ENCODE data around the gene CD68.
A peak's percentile ranks its signal among the peaks of the same experiment; 100 is the strongest.
"Not testable (repeated sequence)": the region's sequence is repeated elsewhere in the genome, so short reads cannot be mapped to it uniquely, and the experiment has no call there.

The CD68 gene

DNA sequence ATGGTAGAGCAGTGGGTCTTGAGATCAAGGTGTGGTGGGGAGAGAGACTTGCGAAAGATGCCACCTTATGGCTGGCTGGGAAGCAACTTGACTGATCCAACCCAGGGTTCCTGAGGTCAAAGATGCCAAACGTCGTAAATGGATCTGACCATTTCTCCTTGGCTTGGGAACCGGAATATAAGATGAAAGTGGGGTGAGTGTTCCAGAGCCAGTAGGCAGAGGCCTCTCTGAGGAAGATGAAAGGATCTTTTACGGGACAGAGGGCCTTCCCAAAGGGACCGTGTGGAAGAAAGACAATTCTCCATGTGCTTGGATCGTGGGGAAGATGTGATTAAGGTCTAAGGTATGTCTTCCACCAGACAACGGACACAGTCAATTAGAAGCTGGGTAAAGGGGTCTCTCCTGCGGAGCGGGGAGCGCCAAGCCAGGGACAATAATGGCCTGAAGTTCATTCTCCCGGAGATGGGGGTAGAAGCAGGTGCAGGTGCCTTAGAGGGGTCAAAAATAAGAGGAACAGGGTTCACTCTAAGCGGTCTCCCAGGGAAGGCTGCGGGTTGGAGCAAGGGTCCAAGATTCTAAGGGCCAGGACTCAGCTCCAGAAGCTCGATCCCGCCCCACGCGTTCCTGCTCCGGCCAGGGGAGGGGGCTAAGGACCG, 34.5 kb downstream of the CD68 start:
- DNase-seq (ENCODE audit: low spot score) = no peak

DNA sequence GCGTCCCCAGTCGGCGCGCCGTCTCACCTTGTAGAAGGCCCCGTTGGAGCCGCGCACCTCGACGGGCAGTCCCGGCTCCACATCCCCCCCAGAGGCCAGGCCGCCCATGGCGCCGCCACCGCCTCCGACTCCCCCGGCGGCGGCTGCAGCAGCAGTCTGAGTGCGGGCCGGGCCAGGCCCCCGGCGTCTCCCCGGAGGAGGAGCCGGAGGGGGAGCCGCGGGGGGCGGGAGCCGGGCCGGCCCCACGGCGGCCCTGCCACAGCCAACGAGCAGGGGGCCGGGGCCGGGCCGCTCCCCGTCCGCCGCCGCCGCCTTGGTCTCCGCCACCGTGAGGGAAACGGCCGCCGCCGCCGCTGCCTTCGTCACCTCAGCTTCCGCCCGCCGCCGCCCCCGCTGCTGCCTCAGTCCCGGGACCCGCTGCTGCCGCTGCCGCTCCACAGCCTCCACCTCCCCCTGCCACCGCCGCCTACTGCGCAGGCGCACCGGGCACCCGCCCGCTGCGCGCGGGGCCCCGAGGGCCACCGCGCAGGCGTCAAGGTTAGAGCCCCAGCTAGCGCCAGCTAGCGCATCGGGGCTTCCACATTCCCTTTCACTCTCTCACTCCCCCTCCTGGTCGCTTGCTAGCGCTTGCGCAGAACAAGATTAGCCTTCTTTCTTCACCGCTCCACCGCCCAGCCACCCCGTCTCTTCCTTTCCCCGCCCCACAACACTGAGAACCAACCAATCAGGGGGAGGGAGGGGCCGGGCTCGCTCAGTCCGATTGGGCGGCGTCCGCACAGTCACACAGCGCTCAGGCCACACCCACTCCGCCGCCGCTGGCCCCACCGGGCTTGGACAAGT, 35.2 kb downstream of the CD68 start, which contains the start of gene FXR2:
Gene FXR2, minus strand, starts transcription at position 473 of the 840 bp plus-strand sequence. Its CDS starts 365 bp downstream, at position 108.
- peak; percentile 97 for DNase-seq (ENCODE audit: low spot score)

DNA sequence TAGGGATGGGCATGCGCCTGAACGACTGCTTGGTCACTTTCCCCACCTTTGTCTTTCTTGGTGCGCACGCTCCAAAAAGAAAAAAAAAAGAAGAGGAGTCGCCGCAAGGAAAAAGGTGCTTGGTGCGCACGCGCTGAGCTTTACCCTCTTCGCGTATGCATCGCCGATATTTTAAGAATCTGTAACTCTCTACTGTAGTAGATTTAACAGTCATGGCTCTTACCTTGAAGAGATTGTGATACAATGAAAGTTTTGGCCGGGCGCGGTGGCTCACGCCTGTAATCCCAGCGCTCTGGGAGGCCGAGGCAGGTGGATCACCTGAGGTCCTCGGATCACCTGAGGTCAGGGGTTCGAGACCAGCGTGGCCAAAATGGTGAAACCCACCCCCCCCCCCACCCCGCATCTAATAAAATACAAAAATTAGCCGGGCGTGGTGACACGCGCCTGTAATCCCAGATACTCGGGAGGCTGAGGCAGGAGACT, 35.9 kb downstream of the CD68 start:
- DNase-seq (ENCODE audit: low spot score) = no peak

DNA sequence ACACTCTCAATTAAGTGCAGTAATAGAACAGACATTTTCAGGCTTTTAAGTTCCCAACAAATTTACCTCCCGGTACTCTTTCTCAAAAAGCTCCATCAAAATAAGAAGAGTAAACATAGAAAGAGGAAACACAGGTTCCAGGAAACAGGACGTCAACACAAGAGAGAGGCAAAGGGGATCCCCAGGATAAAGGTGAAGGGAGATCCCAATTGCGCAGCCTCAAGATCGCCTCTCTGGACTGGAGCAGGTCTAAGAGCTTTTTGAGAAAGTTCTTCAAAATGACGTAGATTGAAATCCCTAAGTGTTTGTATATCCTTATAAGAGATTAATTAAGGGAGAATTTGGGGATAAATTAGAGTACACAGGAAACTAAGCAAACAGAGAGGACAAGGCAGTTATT, 39.2 kb downstream of the CD68 start:
- DNase-seq (ENCODE audit: low spot score) = no peak

DNA sequence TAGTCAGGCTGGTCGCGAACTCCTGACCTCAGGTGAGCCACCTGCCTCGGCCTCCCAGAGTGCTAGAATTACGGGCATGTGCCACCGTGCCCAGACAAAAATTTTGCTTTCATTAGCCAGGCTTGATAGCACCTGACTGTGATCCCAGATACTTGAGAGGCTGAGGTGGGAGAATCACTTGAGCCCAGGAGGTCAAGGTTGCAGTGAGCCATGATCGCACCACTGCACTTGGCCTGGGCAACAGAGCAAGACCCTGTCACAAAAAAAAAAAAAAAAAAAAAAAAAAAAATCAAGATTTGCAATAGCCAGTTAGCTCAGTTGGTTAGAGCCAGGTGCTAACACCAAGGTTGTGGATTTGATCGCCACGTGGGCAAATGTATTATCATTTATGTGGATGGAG, 41.4 kb downstream of the CD68 start:
- no peak for DNase-seq (ENCODE audit: low spot score)

DNA sequence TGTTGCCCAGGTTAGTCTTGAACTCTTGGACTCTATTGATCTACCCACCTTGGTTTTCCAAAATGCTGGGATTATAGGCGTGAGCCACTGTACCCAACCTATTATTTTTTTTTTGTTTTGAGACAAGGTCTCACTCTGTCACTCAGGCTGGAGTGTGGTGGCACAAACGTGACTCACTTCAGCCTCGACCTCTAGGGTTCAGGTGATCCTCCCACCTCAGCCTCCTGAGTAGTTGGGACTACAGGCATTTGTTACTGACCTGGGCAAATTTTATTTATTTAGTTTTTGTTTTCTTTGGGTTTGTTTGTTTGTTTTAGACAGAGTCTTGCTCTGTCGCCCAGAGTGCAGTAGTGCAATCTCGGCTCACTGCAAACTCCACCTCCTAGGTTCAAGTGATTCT, 44.2 kb downstream of the CD68 start:
- DNase-seq (ENCODE audit: low spot score) = no peak

DNA sequence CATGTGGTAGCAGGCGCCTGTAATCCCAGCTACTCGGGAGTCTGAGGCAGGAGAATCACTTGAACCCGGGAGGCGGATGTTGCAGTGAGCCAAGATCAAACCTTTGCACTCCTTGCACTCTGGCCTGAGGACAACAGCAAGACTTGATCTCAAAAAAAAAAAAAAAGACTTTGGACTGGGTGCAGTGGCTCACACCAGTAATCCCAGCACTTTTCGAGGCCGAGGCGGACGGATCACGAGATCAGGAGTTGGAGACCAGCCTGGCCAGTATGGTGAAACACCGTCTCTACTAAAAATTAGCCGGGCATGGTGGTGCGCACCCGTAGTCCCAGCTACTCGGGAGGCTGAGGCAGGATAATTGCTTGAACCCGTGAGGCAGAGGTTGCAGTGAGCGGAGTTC, 46.3 kb downstream of the CD68 start:
- DNase-seq (ENCODE audit: low spot score) = not testable (repeated sequence)

DNA sequence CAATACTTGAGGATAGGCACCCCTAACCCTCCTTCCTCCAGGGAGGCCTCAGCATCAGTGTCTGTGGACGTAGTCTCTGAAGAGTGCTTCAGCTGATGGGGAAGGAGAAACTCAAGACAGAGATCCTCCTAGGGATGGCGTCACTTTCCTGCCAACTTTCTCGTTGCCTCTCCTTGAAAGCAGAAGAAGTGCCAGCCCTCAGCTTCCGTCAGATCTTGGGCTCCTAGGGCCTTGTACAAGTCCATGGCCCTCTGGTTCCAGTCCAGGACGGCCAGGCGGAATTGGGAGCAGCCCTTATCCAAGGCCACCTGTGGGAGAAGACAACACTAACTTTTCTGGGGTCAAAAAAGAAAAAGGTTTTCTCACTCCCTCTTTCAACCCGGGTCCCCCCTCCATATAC, 46.9 kb downstream of the CD68 start:
- DNase-seq (ENCODE audit: low spot score) = no peak

DNA sequence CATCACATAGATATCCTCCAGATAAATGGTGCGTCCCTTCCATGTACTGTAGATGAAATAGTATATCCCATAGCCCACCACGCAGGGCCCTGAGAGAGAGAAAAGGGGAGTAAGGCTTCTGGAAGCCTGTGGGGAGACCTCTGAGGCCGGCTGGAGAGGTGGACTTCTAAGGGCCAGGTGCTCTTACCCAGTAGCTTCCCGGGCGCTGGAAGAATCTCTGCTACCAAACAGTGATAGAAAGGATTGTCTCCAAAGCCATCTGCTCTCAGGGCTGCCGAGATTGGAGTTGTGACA, 47.5 kb downstream of the CD68 start:
- no peak for DNase-seq (ENCODE audit: low spot score)

DNA sequence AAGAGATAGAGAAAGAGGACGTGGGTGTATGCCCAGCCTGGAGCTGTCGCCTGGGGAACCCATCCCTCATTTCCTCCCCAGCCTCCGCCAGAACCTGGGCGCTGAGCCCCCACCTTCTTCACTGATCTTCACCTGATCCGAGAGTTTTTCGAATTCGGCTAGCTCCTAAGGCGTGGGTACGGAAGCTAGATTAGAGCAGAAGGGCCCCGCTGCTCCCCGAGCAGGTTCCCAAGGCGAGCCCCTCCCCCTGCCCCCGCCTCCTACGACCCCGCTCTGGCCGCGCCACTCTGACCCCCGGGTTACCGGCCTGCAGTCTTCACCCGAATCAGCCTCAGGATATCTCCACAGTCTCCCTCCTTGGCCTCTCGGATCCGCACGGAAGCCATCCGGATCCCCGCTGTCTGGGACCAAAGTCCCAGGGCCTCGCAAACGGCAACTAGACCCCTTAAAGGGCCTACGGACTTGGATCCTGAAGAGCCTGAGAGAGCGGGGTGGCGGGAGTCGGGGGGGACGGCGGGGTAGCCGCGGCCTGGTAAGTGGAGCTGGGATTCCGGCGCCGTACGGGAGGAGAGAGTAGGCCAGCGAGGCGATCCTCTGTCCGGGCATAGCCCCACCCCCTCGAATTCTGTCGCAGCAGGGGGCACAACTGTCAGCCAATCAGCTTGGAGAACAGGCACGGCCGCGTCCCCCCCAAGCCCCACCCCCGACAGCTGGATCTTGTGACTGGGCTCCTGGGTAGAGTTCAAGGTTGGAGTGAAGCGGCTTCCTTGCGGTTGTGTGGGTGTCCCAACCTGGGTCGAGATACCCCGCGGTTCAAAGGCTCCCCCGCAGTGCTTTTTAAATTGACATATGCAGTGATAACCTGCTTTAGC, 48.0 kb downstream of the CD68 start, which contains the start of gene SAT2:
Gene SAT2, minus strand, starts transcription at position 572 of the 872 bp plus-strand sequence. Its CDS starts 186 bp downstream, at position 386.
- peak; percentile 78 for DNase-seq (ENCODE audit: low spot score)

DNA sequence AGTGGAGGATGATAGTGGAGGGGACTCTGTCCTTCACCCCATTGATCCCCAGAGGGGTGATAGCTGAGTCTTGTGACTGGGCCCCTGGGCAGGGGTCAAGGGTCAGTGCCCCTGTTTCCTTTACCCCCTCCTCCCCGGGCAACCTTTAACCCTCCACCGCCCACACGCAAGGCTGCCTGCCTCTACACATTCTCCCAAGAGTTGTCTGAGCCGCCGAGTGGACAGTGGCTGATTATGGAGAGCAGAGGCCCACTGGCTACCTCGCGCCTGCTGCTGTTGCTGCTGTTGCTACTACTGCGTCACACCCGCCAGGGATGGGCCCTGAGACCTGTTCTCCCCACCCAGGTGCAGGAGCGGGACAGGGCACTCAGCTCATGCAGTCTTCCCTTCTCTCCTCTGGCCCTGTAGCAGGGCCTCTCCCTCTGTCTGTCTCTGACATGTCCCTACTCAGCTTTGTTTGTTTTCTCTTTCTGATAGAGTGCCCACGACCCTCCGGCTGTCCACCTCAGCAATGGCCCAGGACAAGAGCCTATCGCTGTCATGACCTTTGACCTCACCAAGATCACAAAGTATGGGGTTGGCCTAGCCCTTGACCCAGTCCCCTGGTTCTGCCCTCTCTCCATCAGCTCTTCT, 50.6 kb downstream of the CD68 start, which contains the start of gene SHBG:
Gene SHBG, plus strand, starts transcription at position 197 of the 633 bp plus-strand sequence. Its CDS starts 38 bp downstream, at position 235.
- DNase-seq (ENCODE audit: low spot score) = no peak
